Panc1 (cell line): Measurements from ENCODE around the gene GRIK1. TPM values are rescaled to one million over a fixed set of nuclear protein-coding genes. Genes with fewer than 3 reads are reported as not detected.
"Not testable (repeated sequence)": the region's sequence is repeated elsewhere in the genome, so short reads cannot be mapped to it uniquely, and the experiment has no call there.

Source experiments
- ATAC-seq: fragments of 200-7000 bp; cut with Tn5 transposase; 2 replicates; pipeline ENCODE4 v1.9.1; 2020; ENCODE audit warnings: mild to moderate bottlenecking, moderate library complexity
- BruUV-seq: library from RNA; stranded (reverse); fragments of 400-500 nt; replicated peaks from 2 replicates; lab custom pipeline; 2021; lab: Mats Ljungman, UMichigan
- CTCF ChIA-PET: fragments of 300-600 bp; sonication (Branson Sonifier 250); formaldehyde crosslinking; loops from one replicate; lab custom pipeline; 2022; ENCODE audit warnings: antibody characterized with exemption; lab: Charles Lee
- POLR2A ChIA-PET: fragments of 300-600 bp; sonication (Branson Sonifier 250); formaldehyde crosslinking; loops from one replicate; lab custom pipeline; 2022; ENCODE audit warnings: antibody characterized with exemption; lab: Charles Lee
- DNase-seq: peaks from one replicate; pipeline ENCODE4 v3.0.0-alpha.2; 2010; ENCODE audit warnings: low read depth, low spot score
- H3K27ac ChIP-seq: 2 replicates; pipeline ENCODE4 v1.5.1; 2011; ENCODE audit warnings: mild to moderate bottlenecking, low read length, inconsistent platforms
- H3K27me3 ChIP-seq: fragments of 200-500 bp; sonication (Bioruptor generic); 2 replicates; pipeline ENCODE4 v1.6.0; 2014; ENCODE audit warnings: low read length, inconsistent platforms; ENCODE audit not compliant: control insufficient read depth, insufficient read depth
- H3K36me3 ChIP-seq: fragments of 200-500 bp; sonication (Bioruptor generic); 2 replicates; pipeline ENCODE4 v1.5.1; 2014; ENCODE audit warnings: inconsistent platforms, mild to moderate bottlenecking, low read length, moderate library complexity; ENCODE audit not compliant: control insufficient read depth, insufficient read depth
- H3K4me1 ChIP-seq: 2 replicates; pipeline ENCODE4 v1.5.1; 2011; ENCODE audit warnings: inconsistent platforms, mild to moderate bottlenecking, low read length, moderate library complexity; ENCODE audit not compliant: control insufficient read depth, insufficient read depth
- H3K4me3 ChIP-seq, 2 experiments: 2 replicates each; pipeline ENCODE4 v1.5.1; 2011 to 2012; ENCODE audit warnings: low read depth in 2 of 2, low read length in 2 of 2, mild to moderate bottlenecking in 2 of 2, inconsistent platforms in 1 of 2, moderate library complexity in 1 of 2
- H3K9me3 ChIP-seq: fragments of 200-500 bp; sonication (Bioruptor generic); 2 replicates; pipeline ENCODE4 v1.5.1; 2014; ENCODE audit warnings: low read depth, mild to moderate bottlenecking, inconsistent platforms, low read length, moderate library complexity; ENCODE audit not compliant: control insufficient read depth, insufficient read depth
- CTCF ChIP-seq: fragments of 450-650 bp; IDR thresholded peaks from 2 replicates; pipeline ENCODE4 v1.5.1; 2017; ENCODE audit warnings: mild to moderate bottlenecking
- POLR2AphosphoS5 ChIP-seq: IDR thresholded peaks from 2 replicates; pipeline ENCODE4 v1.6.1; 2012; ENCODE audit warnings: mild to moderate bottlenecking, low read depth, low read length, moderate library complexity
- REST ChIP-seq, 2 experiments: IDR thresholded peaks; 2 replicates each; pipeline ENCODE4 v1.6.1; 2011 to 2012; ENCODE audit warnings: low read depth in 2 of 2, control low read depth in 1 of 2, low read length in 1 of 2, mild to moderate bottlenecking in 1 of 2, moderate library complexity in 1 of 2; ENCODE audit not compliant: insufficient read depth in 1 of 2
- SIN3A ChIP-seq: IDR thresholded peaks from 2 replicates; pipeline ENCODE4 v1.6.1; 2012; ENCODE audit warnings: low read depth, mild to moderate bottlenecking, low read length, moderate library complexity, borderline replicate concordance; ENCODE audit not compliant: insufficient read depth
- TCF7L2 ChIP-seq: IDR thresholded peaks from 2 replicates; pipeline ENCODE4 v1.6.1; 2011; ENCODE audit warnings: mild to moderate bottlenecking, low read depth, low read length, inconsistent platforms
- in situ Hi-C: cut with HindIII; loops from 2 replicates; pipeline ENCODE4 v1.10.0; 2016; ENCODE audit warnings: low sequenced_read_pairs, low pct_unique_long_range_greater_than_20kb
- intact Hi-C: fragments of 100-400 bp; cut with micrococcal nuclease; formaldehyde crosslinking; loops from one replicate; pipeline ENCODE4 v1.10.0; 2022; ENCODE audit not compliant: unreplicated experiment
- total RNA-seq: library from RNA; stranded (reverse); gene quantifications from one replicate; pipeline ENCODE4 v1.2.1, GENCODE V29; 2021; ENCODE audit not compliant: unreplicated experiment

GRIK1 gene
- total RNA-seq, 1 experiment from 2014 or later = not detected

- no peaks in the 10 kb centered on the region for H3K4me1 ChIP-seq
- no peak overlapping the region for H3K4me3 ChIP-seq
- in situ Hi-C loops = no loop called here
- BruUV-seq = no TSS peak
- DNase-seq = no peak
- H3K27me3 ChIP-seq = no peaks in the 10 kb centered on the region
- CTCF ChIA-PET = no interaction called here
- POLR2A ChIA-PET = no interaction called here
- H3K9me3 ChIP-seq = no peaks in the 10 kb centered on the region
- intact Hi-C loops = no loop called here
- no peaks in the 10 kb centered on the region for H3K36me3 ChIP-seq
- H3K27ac ChIP-seq = no peak overlapping the region
- no peak for ATAC-seq
- TF ChIP-seq SIN3A = no peak
- no peak for TF ChIP-seq REST (IDR thresholded peaks at IDR 0.05; ENCODE audit: insufficient read depth in 1 of 2, low read depth in 2 of 2, low read length in 1 of 2)
- TF ChIP-seq CTCF = no peak
- no peak for TF ChIP-seq TCF7L2
- TF ChIP-seq POLR2AphosphoS5 = no peak
Measured at GRCh38 chr21:29610779-29611360, 328.9 kb downstream of the GRIK1 start.

- intact Hi-C loops = no loop called here
- BruUV-seq = no TSS peak
- CTCF ChIA-PET = no interaction called here
- H3K4me1 ChIP-seq = no peaks in the 10 kb centered on the region
- in situ Hi-C loops = no loop called here
- H3K27ac ChIP-seq = no peak overlapping the region
- no peak overlapping the region for H3K4me3 ChIP-seq
- POLR2A ChIA-PET = no interaction called here
- no peak for DNase-seq
- no peaks in the 10 kb centered on the region for H3K27me3 ChIP-seq
- TF ChIP-seq POLR2AphosphoS5 (no peak), TCF7L2 (no peak), CTCF (no peak), SIN3A (no peak)
- ATAC-seq = no peak
- H3K9me3 ChIP-seq = no peaks in the 10 kb centered on the region
- H3K36me3 ChIP-seq = no peaks in the 10 kb centered on the region
Measured at GRCh38 chr21:29606613-29607012, 333.2 kb downstream of the GRIK1 start.

GRCh38 chr21:29605219-29605618 is 334.6 kb downstream of the GRIK1 start:
- ATAC-seq, H3K27me3 ChIP-seq, DNase-seq, H3K4me1 ChIP-seq, in situ Hi-C loops, POLR2A ChIA-PET, H3K36me3 ChIP-seq, H3K9me3 ChIP-seq, CTCF ChIA-PET, H3K4me3 ChIP-seq, intact Hi-C loops, BruUV-seq, H3K27ac ChIP-seq: not testable (repeated sequence)
